HG03175 (cell line): ENCODE data around the gene EPHB6.

Experiments
- ATAC-seq: cut with Tn5 transposase; IDR thresholded peaks from one replicate; pipeline ENCODE4 v1.9.1; 2021; ENCODE audit warnings: mild to moderate bottlenecking, moderate library complexity; ENCODE audit not compliant: unreplicated experiment

EPHB6 gene

DNA sequence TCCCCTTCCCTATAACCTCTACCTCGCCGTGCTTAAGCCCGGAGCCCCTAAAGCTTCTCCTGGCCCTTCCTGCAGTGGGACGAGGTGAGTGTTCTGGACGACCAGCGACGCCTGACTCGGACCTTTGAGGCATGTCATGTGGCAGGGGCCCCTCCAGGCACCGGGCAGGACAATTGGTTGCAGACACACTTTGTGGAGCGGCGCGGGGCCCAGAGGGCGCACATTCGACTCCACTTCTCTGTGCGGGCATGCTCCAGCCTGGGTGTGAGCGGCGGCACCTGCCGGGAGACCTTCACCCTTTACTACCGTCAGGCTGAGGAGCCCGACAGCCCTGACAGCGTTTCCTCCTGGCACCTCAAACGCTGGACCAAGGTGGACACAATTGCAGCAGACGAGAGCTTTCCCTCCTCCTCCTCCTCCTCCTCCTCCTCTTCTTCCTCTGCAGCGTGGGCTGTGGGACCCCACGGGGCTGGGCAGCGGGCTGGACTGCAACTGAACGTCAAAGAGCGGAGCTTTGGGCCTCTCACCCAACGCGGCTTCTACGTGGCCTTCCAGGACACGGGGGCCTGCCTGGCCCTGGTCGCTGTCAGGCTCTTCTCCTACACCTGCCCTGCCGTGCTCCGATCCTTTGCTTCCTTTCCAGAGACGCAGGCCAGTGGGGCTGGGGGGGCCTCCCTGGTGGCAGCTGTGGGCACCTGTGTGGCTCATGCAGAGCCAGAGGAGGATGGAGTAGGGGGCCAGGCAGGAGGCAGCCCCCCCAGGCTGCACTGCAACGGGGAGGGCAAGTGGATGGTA lies 9.2 kb downstream of the EPHB6 start:
- no peak for ATAC-seq

DNA sequence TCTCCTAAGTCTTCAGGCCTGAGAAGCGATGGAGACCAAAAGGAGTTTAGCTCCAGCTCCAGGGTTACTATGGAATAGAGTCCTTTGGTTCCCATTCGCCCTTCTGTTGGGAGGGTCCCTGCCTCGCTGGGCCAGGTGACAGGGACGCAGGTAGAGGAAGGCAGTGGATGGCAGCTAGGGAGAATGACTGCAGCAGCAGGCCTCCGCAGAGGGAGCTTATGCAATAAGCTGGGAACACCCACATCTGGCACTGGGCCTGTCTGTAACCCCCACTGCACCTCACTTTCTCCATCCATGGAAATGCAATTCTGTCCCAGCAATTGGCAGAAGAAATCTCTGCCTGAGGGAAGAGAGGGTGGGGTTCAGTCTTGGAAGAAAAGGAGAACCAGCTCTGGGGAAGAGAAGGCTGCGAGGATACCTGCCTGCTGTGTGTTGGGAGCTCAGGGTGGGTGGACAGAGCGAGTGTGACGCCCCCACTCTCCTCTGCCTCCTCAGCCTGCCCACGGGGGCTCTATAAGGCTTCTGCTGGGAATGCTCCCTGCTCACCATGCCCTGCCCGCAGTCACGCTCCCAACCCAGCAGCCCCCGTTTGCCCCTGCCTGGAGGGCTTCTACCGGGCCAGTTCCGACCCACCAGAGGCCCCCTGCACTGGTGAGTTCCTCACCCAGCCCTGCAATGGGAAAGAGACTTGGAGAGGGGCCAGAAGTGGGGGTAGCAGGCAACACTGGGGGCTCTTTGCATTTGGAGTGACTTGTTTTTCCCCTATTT lies 10.3 kb downstream of the EPHB6 start:
- no peak for ATAC-seq

DNA sequence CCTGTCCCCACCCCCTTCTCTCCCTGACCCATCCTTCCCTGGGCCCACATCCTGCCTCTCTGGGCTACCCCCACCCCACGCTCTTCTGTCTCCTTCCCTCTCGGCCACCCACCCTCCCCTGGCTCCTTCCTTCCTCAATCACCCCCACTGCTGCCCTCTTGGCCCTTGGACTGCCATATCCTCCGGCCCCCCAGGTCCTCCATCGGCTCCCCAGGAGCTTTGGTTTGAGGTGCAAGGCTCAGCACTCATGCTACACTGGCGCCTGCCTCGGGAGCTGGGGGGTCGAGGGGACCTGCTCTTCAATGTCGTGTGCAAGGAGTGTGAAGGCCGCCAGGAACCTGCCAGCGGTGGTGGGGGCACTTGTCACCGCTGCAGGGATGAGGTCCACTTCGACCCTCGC lies 10.9 kb downstream of the EPHB6 start:
- ATAC-seq: no peak

DNA sequence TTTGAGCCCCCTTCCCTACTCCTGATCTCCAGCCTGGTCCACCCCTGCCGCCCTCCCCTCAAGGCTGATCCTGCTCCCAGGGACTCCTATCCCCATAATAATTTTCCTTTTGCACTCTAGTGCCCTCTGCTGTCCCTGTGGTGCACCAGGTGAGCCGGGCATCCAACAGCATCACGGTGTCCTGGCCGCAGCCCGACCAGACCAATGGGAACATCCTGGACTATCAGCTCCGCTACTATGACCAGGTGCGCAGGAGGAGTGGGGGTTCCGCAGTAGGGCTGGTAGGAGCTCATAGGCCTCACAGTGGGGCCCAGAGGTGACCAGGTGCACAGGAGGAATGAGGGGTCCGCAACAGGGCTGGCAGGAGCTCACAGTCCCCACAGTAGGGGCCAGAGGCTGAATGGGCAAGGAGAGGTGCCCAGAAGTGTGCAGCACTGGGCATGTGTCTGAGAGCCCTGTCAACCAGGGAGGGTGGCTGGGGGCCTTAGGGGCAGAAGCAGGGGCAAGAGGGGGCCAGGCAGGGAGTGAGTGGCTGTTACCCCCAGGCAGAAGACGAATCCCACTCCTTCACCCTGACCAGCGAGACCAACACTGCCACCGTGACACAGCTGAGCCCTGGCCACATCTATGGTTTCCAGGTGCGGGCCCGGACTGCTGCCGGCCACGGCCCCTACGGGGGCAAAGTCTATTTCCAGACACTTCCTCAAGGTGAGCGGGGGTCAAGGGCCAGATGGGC lies 11.7 kb downstream of the EPHB6 start:
- no peak for ATAC-seq

DNA sequence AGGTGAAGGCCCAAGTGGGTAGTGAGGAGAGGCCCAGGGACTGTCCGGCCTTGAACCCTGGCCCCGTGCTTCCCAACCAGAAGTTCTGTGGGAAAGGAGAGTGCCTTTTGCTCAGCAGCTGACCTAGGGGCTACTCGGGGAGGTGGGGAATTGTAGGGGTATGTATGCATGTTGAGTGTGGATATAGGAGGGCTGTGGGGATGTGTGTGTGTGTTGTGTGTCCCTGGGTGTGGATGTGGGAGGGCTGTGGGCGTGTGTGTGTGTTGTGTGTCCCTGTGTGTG lies 12.2 kb downstream of the EPHB6 start:
- ATAC-seq: no peak

DNA sequence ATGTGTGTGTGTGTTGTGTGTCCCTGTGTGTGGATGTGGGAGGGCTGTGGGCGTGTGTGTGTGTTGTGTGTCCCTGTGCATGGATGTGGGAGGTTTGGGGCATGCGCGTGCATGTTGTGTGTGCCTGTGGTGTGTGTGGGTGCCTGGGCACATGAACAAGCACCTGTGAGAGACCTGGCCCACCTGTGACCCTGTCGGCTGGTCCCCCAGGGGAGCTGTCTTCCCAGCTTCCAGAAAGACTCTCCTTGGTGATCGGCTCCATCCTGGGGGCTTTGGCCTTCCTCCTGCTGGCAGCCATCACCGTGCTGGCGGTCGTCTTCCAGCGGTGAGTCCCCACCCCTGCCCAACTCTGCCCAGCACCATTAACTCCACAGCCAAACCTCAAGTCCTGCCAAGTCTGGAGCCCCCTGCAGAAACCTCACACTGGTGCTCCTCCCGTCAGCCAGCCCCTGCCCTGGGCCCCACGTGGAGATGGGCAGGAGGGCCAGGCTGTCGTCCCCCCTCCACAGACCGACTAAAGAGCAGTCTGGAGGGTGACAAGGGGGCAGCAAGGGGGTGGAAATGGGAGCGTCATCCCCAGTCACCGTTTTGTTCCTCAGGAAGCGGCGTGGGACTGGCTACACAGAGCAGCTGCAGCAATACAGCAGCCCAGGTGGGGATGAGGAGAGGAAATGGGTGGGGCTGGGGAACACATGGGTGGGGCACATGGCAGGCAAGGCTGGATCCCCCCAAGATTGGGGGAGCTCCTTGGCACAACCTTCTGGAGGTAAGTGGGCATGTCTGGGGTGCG lies 12.7 kb downstream of the EPHB6 start:
- ATAC-seq: no peak

DNA sequence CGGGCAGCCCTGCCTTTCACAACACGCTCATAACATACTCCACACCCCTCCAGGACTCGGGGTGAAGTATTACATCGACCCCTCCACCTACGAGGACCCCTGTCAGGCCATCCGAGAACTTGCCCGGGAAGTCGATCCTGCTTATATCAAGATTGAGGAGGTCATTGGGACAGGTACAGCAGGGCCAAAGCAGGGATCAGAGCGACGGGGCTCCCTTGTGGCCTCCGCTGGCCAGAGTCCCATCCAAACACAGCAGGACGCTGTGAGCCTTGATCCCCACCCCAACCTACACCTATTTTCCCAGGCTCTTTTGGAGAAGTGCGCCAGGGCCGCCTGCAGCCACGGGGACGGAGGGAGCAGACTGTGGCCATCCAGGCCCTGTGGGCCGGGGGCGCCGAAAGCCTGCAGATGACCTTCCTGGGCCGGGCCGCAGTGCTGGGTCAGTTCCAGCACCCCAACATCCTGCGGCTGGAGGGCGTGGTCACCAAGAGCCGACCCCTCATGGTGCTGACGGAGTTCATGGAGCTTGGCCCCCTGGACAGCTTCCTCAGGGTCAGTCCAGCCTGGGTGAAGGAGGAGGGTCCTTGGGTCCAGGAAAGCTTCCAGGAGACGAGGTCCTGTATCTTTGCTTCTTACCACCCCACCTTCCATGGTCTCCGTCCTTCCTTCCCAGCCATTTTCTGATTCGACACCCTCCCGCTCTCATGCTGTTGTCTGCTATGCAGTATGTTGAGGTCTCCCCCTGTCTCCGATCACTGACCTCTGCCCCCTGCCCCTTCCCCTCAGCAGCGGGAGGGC lies 13.5 kb downstream of the EPHB6 start:
- ATAC-seq: no peak

DNA sequence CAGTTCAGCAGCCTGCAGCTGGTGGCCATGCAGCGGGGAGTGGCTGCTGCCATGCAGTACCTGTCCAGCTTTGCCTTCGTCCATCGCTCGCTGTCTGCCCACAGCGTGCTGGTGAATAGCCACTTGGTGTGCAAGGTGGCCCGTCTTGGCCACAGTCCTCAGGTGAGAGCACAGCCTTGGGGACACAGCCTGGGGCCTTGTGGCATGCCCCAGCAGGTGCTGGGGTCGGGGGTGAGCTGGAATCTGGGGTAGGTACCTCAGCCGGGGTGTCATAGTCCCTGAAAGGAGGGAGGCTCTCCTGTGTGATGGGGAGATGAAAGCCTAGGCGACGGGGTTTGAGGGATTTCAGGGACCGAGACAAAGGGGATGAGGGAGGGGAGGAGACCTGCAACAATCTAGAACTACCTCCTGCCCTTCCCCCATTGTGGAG lies 14.1 kb downstream of the EPHB6 start:
- ATAC-seq: no peak

DNA sequence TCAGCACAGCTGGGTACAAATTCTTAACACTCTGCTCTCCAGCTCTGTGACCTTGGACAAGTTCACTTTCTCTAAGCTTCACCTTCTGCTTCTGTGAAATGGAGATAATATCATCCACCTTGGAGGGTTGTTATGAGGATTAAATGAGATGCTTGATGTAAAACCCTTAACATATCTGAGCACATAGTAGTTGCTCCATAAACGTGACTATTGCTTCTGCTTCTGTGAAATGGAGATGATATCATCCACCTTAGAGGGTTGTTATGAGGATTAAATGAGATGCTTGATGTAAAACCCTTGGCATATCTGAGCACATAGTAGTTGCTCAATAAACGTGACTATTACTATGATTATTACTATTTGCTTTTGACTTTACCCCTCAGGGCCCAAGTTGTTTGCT lies 14.6 kb downstream of the EPHB6 start:
- ATAC-seq: no peak

DNA sequence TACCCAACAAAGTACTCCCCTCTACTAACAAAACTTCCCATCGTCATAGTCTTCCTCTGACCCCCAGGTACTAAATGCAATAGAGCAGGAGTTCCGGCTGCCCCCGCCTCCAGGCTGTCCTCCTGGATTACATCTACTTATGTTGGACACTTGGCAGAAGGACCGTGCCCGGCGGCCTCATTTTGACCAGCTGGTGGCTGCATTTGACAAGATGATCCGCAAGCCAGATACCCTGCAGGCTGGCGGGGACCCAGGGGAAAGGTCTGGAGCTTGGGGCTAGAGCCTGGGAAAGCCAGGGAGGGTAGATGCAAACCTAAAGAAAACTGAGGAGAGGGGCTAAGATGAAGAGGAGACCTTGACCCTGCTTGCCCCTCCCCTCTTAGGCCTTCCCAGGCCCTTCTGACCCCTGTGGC lies 15.3 kb downstream of the EPHB6 start:
- ATAC-seq: no peak

DNA sequence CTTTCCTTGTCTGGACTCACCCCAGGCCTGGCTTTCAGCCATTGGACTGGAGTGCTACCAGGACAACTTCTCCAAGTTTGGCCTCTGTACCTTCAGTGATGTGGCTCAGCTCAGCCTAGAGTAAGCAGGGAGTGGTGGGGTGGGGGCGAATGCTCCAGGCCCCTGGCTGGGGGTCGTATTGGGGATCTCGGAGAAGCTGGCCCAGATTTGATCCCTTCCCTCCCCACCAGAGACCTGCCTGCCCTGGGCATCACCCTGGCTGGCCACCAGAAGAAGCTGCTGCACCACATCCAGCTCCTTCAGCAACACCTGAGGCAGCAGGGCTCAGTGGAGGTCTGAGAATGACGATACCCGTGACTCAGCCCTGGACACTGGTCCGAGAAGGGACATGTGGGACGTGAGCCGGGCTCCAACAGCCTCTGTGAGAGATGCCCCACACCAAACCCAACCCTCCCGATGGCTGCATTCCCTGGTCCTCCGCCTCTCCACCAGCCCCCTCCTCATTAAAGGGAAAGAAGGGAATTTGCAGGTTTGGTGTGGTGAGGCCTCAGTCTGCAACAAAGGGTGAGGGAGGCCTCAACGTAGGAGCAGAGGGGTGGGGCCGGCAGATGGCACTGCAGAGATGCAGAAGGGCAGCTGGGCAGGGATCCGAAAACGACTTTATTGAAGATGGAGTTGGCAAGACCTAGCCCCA lies 15.8 kb downstream of the EPHB6 start:
- ATAC-seq: no peak

DNA sequence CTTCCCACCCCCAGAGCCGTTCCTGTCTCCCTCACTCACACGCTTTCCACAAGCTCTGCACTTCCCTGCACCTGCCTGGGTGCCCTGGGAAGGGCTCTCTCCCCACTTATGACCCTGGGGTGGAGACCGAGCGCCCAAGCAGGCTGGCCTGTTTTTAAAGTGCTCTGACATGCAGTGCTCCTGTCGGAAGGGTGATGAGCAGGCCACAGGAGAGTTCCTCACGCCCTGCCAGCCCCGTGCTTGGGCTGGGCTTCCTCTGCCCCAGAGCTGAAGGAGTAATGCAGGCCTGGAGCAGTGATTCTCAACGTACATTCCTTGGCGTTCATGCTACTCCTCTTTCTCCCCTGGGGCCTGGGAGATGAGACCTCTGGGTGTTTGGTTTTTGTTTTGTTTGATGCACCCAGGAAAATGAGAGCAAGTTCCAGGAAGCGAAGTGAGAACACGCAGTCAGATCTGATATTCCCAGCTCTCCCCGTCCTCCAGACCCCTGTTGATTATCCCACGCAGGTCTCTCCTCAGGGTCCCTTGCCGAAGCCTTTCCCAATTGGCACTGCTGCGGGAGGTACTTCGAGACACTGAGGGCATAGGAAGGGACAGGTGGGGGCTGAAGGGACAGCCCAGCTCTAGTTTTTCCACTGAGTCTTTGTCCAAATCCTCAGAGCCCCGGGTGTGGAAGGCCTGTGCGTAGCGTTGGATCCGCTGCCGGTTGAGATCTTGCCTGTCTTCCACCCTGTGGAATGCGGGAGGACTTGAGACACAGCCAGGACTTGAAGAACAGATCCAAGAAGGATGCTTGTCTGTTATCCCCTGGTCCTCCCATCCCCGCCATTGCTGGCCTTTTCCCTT lies 16.6 kb downstream of the EPHB6 start:
- ATAC-seq: no peak

DNA sequence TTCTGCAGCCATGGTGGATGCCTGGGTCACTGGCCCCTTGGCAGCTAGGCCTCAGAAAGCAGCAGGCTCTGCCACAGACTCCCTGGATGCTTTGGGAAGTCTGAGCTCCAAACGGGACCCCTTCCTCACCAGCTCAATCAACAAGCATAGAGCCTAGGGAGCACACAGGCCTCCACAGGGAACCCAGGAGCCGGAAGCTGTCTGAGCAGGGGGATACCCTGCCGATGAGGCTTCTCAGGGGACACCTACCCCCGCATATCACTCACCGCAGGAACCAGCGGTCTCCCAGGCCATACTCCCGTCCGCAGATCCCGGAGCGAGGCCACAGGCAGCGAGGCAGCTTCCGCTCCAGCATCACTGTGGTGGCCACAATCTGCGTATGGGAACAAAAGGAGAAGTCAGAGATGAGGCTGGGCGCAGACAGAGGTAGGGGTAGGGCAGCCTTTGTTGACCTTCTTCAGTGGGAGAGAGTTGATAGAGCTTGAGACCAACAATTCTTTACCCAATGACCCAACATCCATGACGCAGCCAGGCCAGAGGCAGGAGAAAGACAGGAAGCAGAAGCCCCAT lies 17.3 kb downstream of the EPHB6 start:
- ATAC-seq: no peak

DNA sequence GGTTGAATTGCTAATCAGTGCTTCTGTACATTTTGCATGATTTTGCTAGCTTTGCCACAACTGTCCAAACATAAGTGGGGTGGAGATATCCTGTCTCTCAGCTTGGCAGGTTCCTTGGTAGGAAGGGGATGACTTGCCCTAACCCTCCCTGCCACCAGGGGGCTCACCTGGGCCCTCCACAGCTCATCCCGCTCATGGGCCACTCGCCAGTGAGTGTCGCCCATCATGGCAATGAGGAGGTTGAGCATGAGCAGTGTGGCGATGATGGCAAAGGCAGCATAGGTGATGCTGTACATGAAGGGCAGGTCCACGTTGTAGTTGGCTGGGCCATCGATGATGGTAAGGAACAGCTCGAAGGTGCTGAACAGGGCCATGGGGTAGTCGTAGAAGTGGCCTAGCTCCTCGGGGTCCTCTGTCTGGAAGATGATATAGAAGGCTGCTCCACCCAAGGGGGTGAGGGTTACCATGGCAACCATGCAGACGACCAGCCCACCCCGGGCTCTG lies 18.5 kb downstream of the EPHB6 start:
- ATAC-seq: peak; percentile 63

DNA sequence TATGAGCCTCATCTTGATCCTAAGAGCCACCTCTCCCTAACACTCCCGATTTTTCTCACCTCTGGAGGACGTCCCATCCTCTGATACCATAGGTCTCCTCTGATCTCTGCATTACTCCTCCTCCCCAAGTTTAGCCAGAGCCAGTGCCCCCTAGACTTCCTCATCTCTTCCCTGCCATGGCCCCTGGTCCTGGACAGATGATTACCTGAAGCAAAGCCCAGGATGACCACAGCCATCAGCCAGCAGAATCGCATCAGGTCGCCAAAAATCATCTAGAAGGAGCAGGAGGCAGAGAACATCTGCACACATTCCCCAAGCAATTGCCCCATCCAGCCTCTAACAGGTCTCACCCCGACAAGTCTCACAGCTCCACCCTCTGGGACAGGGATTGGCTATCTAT lies 19.0 kb downstream of the EPHB6 start:
- no peak for ATAC-seq

DNA sequence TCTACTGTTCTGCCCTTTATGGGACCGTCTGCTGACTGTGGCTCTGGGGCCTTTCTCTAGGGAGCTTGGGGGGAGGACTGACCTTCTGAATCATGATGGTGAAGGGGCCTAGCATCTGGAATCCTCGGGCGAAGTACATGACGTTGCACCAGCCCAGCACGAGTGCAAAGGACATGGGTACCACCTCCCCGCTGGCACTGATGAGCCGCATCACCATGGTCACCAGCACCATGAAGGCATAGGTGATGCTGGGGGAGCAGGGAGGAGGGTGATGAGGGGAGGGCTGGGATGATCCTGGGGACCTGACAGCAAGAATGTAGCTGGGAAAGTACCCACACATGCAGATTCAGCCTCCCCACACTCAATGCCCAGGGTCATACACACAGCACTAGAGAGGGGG lies 19.5 kb downstream of the EPHB6 start:
- no peak for ATAC-seq

DNA sequence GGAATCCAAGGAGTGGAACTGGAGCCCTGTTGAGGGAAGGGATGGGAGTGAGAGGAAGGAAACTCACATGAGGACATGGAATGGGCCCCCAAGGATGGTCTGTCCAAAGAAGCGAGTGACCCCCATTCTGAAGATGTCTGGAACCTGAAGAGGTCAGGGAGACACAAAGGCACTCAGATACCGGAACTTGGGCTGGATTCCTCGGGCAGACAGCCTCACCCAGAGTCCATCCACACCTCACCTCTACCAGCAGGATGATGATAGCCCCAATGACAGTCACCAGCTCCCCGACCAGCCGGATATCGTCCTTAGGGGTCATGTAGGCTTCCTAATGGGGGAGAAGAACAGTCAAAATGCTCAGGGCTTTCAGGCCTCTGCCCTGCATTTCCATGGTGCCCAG lies 20.0 kb downstream of the EPHB6 start:
- ATAC-seq: no peak

DNA sequence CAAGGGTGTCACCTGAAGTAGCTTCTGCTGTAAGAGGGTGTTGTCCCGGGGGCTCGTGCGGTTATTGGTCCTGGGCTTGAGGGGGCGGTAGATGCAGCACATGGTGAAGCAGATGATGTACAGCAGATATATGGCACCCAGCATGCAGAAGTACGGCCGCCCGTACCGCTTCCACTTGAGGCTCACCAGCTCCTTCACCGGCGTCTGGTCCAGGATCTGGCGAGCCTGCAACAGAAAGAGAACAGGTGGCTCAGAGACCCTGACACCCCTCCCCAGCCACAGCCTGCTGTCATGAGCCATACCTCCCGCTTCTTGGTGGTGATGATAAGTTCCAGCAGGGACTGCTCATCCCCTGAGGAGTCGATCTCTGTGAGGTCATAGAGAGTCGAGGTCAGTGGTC lies 20.6 kb downstream of the EPHB6 start:
- ATAC-seq: no peak
